Limb (tissue), 2 donors: ENCODE measurements around the gene SOS1.
A peak's percentile ranks its signal among the peaks of the same experiment; 100 is the strongest.

Experiments used
- DNase-seq, 2 donors: peaks; one replicate each; pipeline ENCODE4 v3.0.0-alpha.2; 2016; ENCODE audit errors: extremely low spot score in 2 of 2

Gene SOS1

DNA sequence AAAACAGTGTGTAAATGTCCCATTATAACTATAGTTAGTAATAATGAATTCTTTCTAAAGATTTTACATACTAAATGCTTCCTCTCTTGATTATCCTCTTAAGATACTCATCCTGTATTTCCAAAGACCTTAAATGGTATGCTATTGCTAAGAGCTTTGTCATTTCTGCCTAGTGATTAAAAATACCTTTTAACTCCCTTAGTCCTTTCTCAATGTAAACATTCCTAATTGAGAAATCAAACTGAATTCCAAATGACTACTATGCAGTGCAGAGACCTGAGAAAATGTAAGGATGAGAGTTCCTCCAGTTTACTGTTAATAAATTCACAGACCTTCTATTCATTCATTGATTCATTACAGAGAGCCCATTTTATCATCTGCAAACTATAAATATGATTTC is 86.9 kb downstream of the SOS1 start:
- no peak for DNase-seq

GRCh38 chr2:39027421-39027820 is 93.4 kb downstream of the SOS1 start:
- DNase-seq, result no peak

GRCh38 chr2:39024833-39025232 is 96.0 kb downstream of the SOS1 start:
- no peak for DNase-seq

DNA sequence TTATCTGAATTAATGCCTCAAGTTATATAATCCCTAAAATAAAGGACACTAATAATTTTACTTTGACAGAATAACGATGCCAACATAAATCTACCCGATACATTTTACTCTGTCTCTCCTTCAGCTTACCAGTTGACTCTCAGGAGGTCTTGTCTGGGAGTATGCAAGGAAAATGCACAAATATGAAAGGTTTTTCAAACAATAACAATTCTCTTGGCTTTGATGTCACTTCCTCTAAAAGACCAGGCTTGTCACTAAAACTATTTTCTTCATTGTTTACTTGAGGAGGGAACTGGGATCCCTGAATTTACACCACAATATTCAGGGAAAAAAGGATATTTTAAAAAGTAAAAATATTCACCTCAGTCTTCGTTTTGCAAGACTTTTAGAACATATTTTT is 97.2 kb downstream of the SOS1 start:
- DNase-seq, result no peak

GRCh38 chr2:39022642-39023235 is 98.1 kb downstream of the SOS1 start:
- DNase-seq, result no peak

- DNase-seq, result no peak
Measured at GRCh38 chr2:39020383-39020782, 100.5 kb downstream of the SOS1 start.

DNA sequence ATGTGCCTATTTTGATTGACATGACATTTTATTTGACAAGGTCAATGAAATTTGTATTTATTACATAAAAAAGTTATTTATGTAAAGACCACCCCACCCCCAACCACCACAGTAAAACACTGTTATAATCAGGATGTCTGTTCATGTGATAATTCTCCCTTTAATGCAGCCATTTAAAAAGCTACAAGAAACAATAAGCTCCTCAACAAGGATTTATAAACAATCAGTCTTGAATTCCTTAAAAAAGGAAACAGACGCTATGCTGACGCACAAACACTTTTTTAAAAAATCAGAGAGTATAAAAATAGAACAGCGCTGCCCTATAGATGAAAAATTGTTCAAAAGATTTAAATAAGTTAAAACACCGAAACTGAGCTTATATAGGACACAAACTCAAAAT is 102.2 kb downstream of the SOS1 start:
- DNase-seq, result no peak

DNA sequence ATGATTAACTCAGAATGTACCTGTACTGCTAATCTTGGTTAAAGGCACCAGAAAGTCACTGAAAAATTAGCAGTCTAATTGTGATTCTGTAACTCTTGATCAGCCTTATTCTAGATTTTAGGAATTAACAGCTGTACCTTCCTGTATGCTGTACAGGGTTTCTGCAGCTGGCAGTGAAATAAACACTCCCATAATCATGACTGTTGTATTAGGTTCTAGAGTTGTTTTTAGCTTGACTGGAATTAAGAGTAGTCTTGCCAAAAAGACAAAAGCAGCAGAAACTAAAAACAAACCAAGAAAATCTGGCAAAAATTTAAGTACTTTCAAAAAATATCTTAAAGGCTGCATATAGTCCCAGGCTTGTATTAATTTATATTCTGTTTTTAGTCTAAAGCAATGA is 103.5 kb downstream of the SOS1 start:
- DNase-seq, result peak in 1 of 2 donors; percentile 9

- DNase-seq, result no peak
Measured at GRCh38 chr2:39015424-39015823, 105.4 kb downstream of the SOS1 start.

- no peak for DNase-seq
Measured at GRCh38 chr2:39013871-39014270, 107.0 kb downstream of the SOS1 start.

- DNase-seq, result no peak
Measured at GRCh38 chr2:39008665-39009064, 112.2 kb downstream of the SOS1 start.

GRCh38 chr2:39007875-39008504 is 112.9 kb downstream of the SOS1 start:
- DNase-seq, result no peak

- no peak for DNase-seq
Measured at GRCh38 chr2:39000552-39000951, 120.3 kb downstream of the SOS1 start.

DNA sequence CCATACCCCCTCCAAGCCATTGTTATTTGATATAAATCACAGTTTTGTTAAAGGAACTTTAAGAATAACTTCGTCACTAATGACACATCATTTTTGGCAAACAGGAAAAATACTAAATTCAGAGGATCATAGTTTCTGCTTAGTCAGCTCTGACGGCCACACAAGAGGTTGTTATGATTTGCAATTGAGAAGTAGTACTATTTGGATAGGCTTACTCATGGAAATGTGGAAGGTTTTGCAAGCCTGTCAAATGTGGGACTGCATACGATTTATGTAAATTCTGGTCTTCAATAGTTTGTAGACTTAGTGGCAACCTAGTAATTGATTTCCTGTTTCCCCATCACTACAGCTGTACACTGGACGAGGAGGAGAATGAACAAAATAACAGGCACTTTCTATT is 123.1 kb downstream of the SOS1 start:
- peak in 1 of 2 donors; percentile 9 for DNase-seq

DNA sequence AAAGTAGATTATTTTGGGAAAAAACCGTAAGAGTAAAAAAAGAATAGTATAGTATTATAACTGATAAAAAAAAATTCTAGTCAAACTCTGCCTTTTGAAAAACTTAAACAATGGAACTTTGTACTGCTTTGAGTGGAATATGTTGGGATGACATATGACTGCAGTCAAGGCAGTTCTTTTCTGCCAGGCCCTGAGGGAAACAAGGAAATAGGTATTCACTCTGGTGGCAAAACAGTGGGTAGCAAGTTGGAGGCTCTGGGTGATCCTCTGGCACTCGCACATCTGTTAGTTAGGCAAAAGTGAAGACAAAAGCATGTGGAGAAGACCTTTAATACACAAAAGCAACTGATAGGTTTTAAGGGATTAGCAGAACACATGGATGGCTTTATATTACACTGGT is 129.0 kb downstream of the SOS1 start:
- no peak for DNase-seq

DNA sequence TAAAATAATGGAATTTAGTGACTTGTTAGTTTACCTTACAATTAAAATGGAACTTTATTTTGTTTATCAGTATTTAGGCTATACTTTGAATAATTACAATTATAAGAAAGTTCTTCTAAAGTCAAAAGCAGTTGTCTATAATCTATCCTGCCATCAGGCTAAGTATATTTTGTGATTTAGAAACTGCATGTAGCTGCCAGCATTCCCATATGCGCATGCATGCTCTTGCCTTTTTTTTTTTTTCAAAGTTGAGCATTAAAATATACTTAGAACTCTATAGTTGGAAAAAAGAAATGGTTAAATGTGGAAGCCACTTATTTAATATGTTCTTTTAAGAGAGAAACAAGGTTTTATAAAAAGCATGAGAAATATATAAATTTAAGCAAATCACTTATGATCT is 132.1 kb downstream of the SOS1 start:
- no peak for DNase-seq

DNA sequence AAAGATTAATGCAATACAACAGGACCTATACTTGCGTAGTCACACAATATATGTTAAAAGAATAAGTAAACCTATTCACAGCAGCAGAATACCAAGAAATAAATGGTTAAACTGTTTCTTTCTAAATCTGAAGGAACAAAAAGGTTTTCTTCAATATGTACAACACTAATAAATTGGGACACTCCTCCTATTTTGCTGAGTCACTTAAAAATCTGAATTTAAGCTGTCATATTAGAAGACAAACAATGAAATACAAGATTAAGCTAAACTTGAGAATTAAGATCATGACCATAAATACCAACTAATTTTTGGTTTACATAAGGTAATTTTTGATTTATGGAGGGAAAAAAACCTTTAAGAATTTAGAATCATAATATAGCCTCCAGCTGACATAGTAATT is 138.4 kb downstream of the SOS1 start:
- DNase-seq, result no peak

DNA sequence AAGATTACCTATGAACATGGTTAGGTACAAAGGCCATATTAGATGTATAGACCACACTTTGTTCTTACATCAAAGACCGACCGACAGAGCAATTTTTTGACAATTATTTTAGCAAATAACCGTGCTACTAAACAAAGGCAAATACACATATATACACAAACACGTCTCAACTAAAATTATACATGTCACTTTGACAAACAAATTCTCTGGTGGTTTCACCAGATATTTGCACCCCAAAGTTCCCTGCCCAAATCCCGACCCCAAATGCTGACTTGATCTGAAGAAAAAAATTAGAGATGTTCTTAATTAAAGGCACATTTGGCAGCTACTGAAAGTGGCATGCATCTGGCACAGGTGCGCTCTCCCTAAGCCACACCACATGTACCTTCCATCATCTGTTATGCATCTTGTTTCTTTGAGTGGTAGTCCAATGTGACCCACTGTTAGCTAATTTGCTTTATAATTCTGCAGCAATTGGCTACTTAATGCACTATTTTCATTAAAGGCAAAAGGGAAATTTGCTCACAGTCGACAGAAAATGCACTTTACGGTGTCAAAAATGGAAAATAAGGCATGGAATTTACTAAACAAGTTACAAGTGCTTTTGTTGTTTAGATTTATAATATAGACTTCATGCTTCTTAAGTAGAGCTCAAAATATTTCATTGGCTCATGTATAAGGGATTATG is 139.0 kb downstream of the SOS1 start:
- no peak for DNase-seq

- DNase-seq, result no peak
Measured at GRCh38 chr2:38981003-38981669, 139.7 kb downstream of the SOS1 start.

- DNase-seq, result no peak
Measured at GRCh38 chr2:38978908-38979307, 141.9 kb downstream of the SOS1 start.

DNA sequence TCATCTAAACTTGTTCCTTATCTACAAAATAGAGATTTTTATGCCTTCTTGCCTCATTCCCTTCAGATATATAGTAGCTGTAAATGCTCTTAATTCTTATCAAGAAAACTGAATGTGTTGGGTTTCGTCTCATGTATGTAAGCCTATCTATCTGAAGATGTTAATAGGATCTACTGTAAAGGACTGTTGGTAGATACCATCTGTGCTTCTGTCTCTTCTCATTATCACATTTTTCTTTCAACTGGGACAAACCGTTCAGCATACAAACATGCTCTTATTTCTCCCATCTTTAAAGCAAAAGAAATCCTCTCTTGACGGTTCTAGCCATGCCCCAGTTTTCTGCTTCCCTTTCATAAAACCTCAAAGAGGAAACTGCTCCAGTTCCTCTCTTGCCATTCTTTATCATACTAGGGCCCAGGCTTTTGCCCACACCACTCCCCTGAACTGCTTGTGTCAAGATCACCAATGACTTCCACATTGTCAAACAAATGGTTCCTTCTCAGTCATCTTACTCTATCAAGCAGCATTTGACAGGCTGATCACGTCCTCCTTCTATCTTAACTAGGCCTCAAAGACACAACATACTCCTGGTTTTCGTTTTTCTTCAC is 142.5 kb downstream of the SOS1 start:
- no peak for DNase-seq

GRCh38 chr2:38977047-38977446 is 143.8 kb downstream of the SOS1 start:
- DNase-seq, result no peak
